Fibroblast of pulmonary artery (primary cell): Measurements from ENCODE around the gene CKMT2.
"Not testable (repeated sequence)": the region's sequence is repeated elsewhere in the genome, so short reads cannot be mapped to it uniquely, and the experiment has no call there.

ENCODE experiments used
- DNase-seq: peaks from one replicate; pipeline ENCODE4 v3.0.0-alpha.2; 2010; ENCODE audit warnings: low read depth
- H3K4me3 ChIP-seq: replicated peaks from 2 replicates; pipeline ENCODE4 v1.5.1; 2011; ENCODE audit warnings: low read depth, mild to moderate bottlenecking, control low read depth, low read length, moderate library complexity
- CTCF ChIP-seq: IDR thresholded peaks from 2 replicates; pipeline ENCODE4 v1.5.1; 2011; ENCODE audit warnings: mild to moderate bottlenecking, control low read depth, low read length, inconsistent platforms; ENCODE audit errors: missing control alignments

Gene CKMT2

DNA sequence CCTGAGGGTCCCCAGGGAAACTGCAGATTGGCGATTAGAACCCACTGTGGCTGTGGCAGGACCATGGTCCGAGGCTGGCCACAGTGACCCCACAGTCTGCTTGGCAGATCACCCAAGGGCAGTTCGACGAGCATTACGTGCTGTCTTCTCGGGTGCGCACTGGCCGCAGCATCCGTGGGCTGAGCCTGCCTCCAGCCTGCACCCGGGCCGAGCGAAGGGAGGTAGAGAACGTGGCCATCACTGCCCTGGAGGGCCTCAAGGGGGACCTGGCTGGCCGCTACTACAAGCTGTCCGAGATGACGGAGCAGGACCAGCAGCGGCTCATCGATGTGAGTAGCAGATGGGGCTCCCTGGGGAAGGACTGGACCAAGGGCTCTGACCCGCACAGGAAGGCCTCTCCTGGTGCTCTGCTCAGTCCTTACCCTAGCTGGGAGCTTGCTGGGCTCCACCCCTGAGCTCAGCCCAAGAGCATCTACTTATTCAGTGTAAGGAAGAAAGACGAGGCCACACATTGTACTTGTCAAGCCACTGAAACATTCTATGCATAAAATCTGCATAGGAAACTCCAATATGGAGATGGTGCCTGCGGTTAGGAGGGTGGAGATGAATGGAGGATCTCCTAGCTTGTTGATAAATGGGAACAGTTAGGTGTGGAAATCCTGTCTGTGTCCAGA lies 21.9 kb downstream of the CKMT2 start:
- no peak for TF ChIP-seq CTCF
- no peak overlapping the region for H3K4me3 ChIP-seq
- DNase-seq: no peak

- TF ChIP-seq CTCF: no peak
- no peak overlapping the region for H3K4me3 ChIP-seq
- no peak for DNase-seq
These were observed 23.6 kb downstream of the CKMT2 start for GRCh38 chr5:81256766-81257165.

DNA sequence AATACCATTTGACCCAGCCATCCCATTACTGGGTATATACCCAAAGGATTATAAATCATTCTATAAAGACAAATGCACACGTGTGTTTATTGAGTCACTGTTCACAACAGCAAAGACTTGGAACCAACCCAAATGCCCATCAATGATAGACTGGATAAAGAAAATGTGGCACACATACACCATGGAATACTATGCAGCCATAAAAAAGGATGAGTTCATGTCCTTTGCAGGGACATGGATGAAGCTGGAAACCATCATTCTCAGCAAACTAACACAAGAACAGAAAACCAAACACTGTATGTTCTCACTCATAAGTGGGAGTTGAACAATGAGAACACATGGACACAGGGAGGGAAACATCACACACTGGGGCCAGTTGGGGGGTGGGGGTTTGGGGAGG lies 29.7 kb downstream of the CKMT2 start:
- H3K4me3 ChIP-seq, DNase-seq: not testable (repeated sequence)

GRCh38 chr5:81265101-81265500 lies 32.0 kb downstream of the CKMT2 start:
- TF ChIP-seq CTCF: no peak
- DNase-seq: peak; percentile 27

GRCh38 chr5:81268521-81269196 lies 35.5 kb downstream of the CKMT2 start:
- no peak for TF ChIP-seq CTCF
- DNase-seq: peak; percentile 86
- no peak overlapping the region for H3K4me3 ChIP-seq

More at GRCh38 chr5:81265101-81265500, 32.0 kb downstream of the CKMT2 start:
- H3K4me3 ChIP-seq: no peak overlapping the region

- H3K4me3 ChIP-seq: no peak overlapping the region
- DNase-seq: no peak
- TF ChIP-seq CTCF: no peak
These were observed 36.8 kb downstream of the CKMT2 start for GRCh38 chr5:81269751-81270393.

DNA sequence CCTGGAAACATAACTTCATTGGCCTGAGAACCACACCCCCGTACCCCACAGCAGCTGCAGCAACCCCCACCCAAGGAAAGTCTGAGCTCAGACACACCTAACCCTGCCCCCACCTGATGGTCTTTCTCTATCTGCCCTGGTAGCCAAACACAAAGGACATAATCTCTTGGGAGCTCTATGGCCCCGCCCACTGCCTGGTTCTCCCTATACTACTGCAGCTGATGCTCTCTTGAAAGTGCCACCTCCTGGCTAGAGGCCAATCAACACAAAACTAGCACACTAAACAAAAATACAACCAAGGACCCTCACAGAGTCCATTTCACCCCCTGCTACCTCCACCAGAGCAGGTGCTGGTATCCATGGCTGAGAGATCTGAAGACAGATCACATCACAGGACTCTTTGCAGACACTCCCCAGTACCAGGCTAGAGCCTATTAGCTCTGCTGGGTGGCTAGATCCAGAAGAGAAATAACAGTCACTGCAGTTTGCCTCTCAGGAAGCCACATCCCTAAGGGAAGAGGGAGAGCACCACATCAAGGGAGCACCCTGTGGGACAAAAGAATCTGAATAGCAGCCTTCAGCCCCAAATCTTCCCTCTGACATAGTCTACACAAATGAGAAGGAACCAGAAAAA lies 37.4 kb downstream of the CKMT2 start:
- not testable (repeated sequence) for DNase-seq, H3K4me3 ChIP-seq
